ENCODE measurements around the gene LIN28B. TPM values are rescaled to one million over a fixed set of nuclear protein-coding genes. Genes with fewer than 3 reads are reported as not detected.
"Not testable (repeated sequence)": the region's sequence is repeated elsewhere in the genome, so short reads cannot be mapped to it uniquely, and the experiment has no call there.

LIN28B gene
- total RNA-seq, 1 donor from 2014 or later: not detected

DNA sequence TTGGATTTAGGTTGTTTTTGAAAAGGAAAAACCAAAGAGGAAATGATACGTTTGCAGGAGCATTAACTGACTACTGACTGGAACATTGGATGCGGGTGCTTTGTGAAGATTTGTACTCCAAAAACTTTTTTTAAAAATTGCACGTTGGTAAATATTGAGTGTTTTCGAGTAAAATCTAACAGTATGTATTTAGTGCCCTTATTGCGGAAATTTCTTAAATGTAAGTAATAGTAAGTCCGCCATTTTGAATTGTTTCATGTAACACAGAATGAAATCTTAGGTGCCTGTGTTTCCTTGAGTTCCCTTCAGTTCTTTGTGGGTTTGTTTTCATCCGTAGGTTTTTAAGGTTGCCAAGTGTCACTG is 15.2 kb upstream of the LIN28B start:
- no peak for DNase-seq (ENCODE audit: low spot score in 2 of 2)
- H3K4me3 ChIP-seq: peak overlapping the region in 1 of 2 donors; percentile 35
- H3K4me1 ChIP-seq: no peaks in the 10 kb centered on the region
- TF ChIP-seq, protein P1, sequence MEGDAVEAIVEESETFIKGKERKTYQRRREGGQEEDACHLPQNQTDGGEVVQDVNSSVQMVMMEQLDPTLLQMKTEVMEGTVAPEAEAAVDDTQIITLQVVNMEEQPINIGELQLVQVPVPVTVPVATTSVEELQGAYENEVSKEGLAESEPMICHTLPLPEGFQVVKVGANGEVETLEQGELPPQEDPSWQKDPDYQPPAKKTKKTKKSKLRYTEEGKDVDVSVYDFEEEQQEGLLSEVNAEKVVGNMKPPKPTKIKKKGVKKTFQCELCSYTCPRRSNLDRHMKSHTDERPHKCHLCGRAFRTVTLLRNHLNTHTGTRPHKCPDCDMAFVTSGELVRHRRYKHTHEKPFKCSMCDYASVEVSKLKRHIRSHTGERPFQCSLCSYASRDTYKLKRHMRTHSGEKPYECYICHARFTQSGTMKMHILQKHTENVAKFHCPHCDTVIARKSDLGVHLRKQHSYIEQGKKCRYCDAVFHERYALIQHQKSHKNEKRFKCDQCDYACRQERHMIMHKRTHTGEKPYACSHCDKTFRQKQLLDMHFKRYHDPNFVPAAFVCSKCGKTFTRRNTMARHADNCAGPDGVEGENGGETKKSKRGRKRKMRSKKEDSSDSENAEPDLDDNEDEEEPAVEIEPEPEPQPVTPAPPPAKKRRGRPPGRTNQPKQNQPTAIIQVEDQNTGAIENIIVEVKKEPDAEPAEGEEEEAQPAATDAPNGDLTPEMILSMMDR (IDR thresholded peaks at IDR 0.05): no peak
- no peaks in the 10 kb centered on the region for H3K9me3 ChIP-seq
- H3K27ac ChIP-seq: no peak overlapping the region
- no peaks in the 10 kb centered on the region for H3K27me3 ChIP-seq
- intact Hi-C loops (cut with DNase I): no loop called here
- H3K36me3 ChIP-seq: no peaks in the 10 kb centered on the region

DNA sequence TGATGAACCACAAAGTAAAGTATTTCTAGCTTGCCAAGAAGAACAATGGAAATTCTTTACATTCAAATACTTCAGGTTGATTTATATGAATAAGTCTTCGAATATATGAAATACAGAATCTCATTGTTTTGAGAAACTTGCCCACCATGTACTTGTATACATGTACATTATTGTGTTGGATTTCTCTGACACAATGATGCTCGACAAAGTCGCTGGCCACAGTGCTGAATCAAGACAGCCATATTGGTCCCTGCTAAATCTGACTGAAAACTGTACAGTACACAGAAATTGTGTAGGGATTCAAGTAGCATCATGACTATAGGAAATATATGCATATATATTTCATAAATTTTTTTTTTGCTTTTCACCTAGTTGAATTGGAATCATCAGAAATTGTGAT is 13.1 kb upstream of the LIN28B start:
- H3K27me3 ChIP-seq: no peaks in the 10 kb centered on the region
- no peak for DNase-seq (ENCODE audit: low spot score in 2 of 2)
- H3K27ac ChIP-seq: no peak overlapping the region
- H3K36me3 ChIP-seq: no peaks in the 10 kb centered on the region
- H3K4me3 ChIP-seq: no peak overlapping the region
- no peaks in the 10 kb centered on the region for H3K9me3 ChIP-seq
- H3K4me1 ChIP-seq: no peaks in the 10 kb centered on the region
- TF ChIP-seq, protein P1 (IDR thresholded peaks at IDR 0.05): no peak
- intact Hi-C loops (cut with DNase I): no loop called here

DNA sequence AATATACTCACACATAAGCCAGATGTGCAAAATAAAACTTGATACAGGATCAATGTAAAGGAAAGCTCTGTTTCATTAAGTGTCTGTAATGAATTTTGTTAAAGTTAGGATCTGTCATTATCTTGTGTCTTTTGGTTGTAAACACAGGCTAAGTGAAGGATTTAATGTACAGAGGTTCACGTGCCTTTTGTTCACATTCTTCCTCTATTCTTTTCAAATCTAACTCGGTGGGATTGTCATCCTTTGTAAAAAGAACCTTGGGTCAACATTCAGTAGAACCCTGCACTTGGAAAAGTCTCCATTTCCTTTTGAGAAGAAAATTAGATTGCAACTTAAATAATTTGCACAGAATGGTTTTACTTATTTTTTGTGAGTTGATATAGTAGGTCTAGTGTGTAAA is 7.7 kb upstream of the LIN28B start:
- Histone ChIP-seq H3K4me1 (no peaks in the 10 kb centered on the region), H3K4me3 (no peak overlapping the region), H3K36me3 (no peaks in the 10 kb centered on the region), H3K9me3 (no peaks in the 10 kb centered on the region), H3K27ac (no peak overlapping the region), H3K27me3 (no peaks in the 10 kb centered on the region)
- no peak for DNase-seq (ENCODE audit: low spot score in 2 of 2)
- TF ChIP-seq, protein P1 (IDR thresholded peaks at IDR 0.05): no peak
- intact Hi-C loops (cut with DNase I): no loop called here

DNA sequence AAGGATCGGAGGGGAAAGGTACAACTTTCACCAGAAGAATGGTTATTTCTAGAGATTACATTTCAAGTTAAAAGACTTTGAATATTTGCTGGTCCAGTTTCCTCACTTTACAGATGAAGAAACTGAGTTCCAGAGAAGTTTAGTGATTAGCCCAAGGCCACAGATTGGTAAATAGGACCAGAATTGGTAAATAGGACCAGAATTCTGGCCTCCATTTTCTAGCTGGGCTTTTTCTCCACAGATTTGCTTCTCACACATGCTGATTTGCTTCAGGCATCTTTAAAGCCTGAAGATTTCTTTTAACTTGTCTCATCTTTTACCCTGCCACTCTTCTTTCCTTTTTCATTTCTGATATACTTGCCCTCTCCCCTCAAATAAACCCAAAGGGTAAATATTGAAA is 5.2 kb upstream of the LIN28B start:
- H3K36me3 ChIP-seq: no peaks in the 10 kb centered on the region
- H3K4me1 ChIP-seq: no peaks in the 10 kb centered on the region
- H3K4me3 ChIP-seq: no peak overlapping the region
- intact Hi-C loops (cut with DNase I): no loop called here
- H3K9me3 ChIP-seq: no peaks in the 10 kb centered on the region
- TF ChIP-seq, protein P1 (IDR thresholded peaks at IDR 0.05): no peak
- no peak overlapping the region for H3K27ac ChIP-seq
- DNase-seq (ENCODE audit: low spot score in 2 of 2): no peak
- no peaks in the 10 kb centered on the region for H3K27me3 ChIP-seq

DNA sequence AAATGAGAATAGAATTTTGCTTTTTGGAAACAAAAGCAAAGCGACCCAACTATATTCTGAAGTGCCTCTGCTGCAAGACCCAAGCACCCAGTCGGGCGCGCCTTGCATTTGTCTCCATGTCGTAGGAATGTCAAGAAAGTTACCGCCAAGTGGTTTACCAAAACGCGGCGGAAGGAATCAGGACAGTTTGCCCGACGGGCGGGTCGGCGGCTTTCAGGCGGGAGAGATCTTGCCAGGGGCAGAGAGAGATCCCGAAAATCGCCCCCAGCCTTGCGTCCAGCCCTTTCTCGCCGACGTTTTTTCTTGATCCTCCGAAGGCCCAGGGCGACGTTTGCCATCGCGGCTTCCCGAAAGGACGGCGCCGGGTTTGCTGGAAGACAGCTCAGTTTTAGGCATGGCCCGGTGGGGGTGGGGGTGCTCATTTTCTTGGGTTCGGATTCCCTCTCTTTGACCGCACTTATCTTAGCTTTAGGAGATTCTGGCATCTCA is 4.0 kb upstream of the LIN28B start:
- intact Hi-C loops (cut with DNase I): no loop called here
- no peaks in the 10 kb centered on the region for H3K9me3 ChIP-seq
- TF ChIP-seq, protein P1 (IDR thresholded peaks at IDR 0.05): no peak
- no peak for DNase-seq (ENCODE audit: low spot score in 2 of 2)
- H3K27me3 ChIP-seq: no peaks in the 10 kb centered on the region
- H3K4me3 ChIP-seq: no peak overlapping the region
- H3K4me1 ChIP-seq: no peaks in the 10 kb centered on the region
- no peaks in the 10 kb centered on the region for H3K36me3 ChIP-seq
- H3K27ac ChIP-seq: no peak overlapping the region

DNA sequence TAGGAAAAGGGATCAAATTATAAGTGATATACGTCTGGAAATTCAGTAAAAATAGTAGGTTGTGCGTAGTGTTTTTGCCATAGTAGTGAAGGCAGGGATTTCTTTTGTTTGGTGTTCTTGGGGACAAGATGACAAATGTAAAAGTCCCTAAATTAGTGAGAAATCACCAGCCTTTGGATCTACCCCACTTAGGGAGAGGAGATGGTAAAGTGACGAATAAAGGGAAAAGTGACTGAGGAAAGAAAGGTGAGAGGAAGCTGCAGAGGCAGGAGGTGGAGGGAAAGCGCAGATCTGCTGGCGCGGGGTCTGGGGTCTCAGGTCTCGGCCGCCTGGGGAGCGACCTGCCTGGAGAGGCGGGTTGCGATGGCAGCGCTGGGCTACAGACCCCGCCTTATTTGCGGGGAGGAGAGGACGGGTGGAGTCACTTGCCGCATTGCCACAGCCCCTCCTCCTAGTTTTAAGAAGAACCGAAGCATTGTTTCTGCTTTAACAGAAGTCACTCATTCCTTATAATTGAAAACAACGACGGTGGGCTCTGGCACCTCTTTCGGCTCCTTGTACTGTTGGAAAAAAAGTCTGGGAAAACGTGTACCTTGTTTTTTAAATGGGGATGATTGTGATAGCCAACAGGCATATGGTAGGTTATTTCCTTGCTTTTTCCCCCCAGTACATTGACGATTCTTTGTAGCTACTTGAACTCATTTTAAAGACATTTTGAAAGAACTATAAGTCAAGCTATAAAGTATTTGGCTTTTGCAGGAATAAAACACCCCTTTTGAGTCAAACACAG is 3.3 kb upstream of the LIN28B start:
- DNase-seq (ENCODE audit: low spot score in 2 of 2); H3K36me3 ChIP-seq; intact Hi-C loops (cut with DNase I); H3K9me3 ChIP-seq; H3K4me3 ChIP-seq; H3K27ac ChIP-seq; H3K4me1 ChIP-seq; H3K27me3 ChIP-seq: not testable (repeated sequence)
